Stimulated activated naive CD8-positive, alpha-beta T cell treated with anti-CD3 and anti-CD28 coated beads, Interleukin-15, Interleukin-2, amounts not matched to agents 100 ng/mL and 50 ng/mL, for 24 hours (primary cell): ENCODE results near the gene USH2A.

Source experiments
- H3K27ac Mint-ChIP-seq: one replicate; pipeline ENCODE4 v1.8.0; 2021; ENCODE audit warnings: mild to moderate bottlenecking, mixed read lengths
- H3K27me3 Mint-ChIP-seq: one replicate; pipeline ENCODE4 v1.8.0; 2021; ENCODE audit warnings: mixed read lengths
- H3K36me3 Mint-ChIP-seq: one replicate; pipeline ENCODE4 v1.8.0; 2021; ENCODE audit warnings: low read depth, mixed read lengths
- H3K4me1 Mint-ChIP-seq: one replicate; pipeline ENCODE4 v1.8.0; 2021; ENCODE audit warnings: low read depth, mixed read lengths
- H3K4me3 Mint-ChIP-seq: one replicate; pipeline ENCODE4 v1.8.0; 2021; ENCODE audit warnings: mild to moderate bottlenecking, mixed read lengths
- H3K9me3 Mint-ChIP-seq: one replicate; pipeline ENCODE4 v1.8.0; 2021; ENCODE audit warnings: mixed read lengths

Gene USH2A

GRCh38 chr1:215635827-215636226, 787.4 kb downstream of the USH2A start:
- Mint-ChIP-seq H3K36me3 (no peaks in the 10 kb centered on the region), H3K4me1 (no peaks in the 10 kb centered on the region), H3K27ac (no peak overlapping the region), H3K4me3 (no peak overlapping the region), H3K27me3 (no peaks in the 10 kb centered on the region), H3K9me3 (no peaks in the 10 kb centered on the region)

- Mint-ChIP-seq H3K4me3 (no peak overlapping the region), H3K36me3 (no peaks in the 10 kb centered on the region), H3K4me1 (no peaks in the 10 kb centered on the region), H3K27me3 (no peaks in the 10 kb centered on the region), H3K27ac (no peak overlapping the region), H3K9me3 (no peaks in the 10 kb centered on the region)
These were observed 791.8 kb downstream of the USH2A start for GRCh38 chr1:215631489-215631888.

- H3K4me3 Mint-ChIP-seq = no peak overlapping the region
- H3K27me3 Mint-ChIP-seq = no peaks in the 10 kb centered on the region
- H3K27ac Mint-ChIP-seq = no peak overlapping the region
- H3K36me3 Mint-ChIP-seq = no peaks in the 10 kb centered on the region
- no peaks in the 10 kb centered on the region for H3K9me3 Mint-ChIP-seq
- no peaks in the 10 kb centered on the region for H3K4me1 Mint-ChIP-seq
These were observed 792.2 kb downstream of the USH2A start for GRCh38 chr1:215631040-215631439.

- Mint-ChIP-seq H3K36me3 (no peaks in the 10 kb centered on the region), H3K27ac (no peak overlapping the region), H3K4me3 (no peak overlapping the region), H3K27me3 (no peaks in the 10 kb centered on the region), H3K9me3 (no peaks in the 10 kb centered on the region), H3K4me1 (no peaks in the 10 kb centered on the region)
These were observed 797.3 kb downstream of the USH2A start for GRCh38 chr1:215625949-215626348.

- Mint-ChIP-seq H3K4me1 (no peaks in the 10 kb centered on the region), H3K4me3 (no peak overlapping the region), H3K36me3 (no peaks in the 10 kb centered on the region), H3K27me3 (no peaks in the 10 kb centered on the region), H3K9me3 (no peaks in the 10 kb centered on the region), H3K27ac (no peak overlapping the region)
These were observed 800.1 kb downstream of the USH2A start for GRCh38 chr1:215623162-215623561.

- Mint-ChIP-seq H3K27ac (no peak overlapping the region), H3K27me3 (no peaks in the 10 kb centered on the region), H3K9me3 (no peaks in the 10 kb centered on the region), H3K4me1 (no peaks in the 10 kb centered on the region), H3K4me3 (no peak overlapping the region), H3K36me3 (peaks cover 5% of the 10 kb centered on the region)
These were observed 805.3 kb downstream of the USH2A start for GRCh38 chr1:215617979-215618378.

- Mint-ChIP-seq H3K36me3 (peaks cover 9% of the 10 kb centered on the region), H3K27me3 (no peaks in the 10 kb centered on the region)
These were observed 810.9 kb downstream of the USH2A start for GRCh38 chr1:215612391-215612790.

GRCh38 chr1:215608646-215609045, 814.6 kb downstream of the USH2A start:
- no peaks in the 10 kb centered on the region for H3K9me3 Mint-ChIP-seq
- H3K4me3 Mint-ChIP-seq = no peak overlapping the region
- H3K4me1 Mint-ChIP-seq = no peaks in the 10 kb centered on the region
- H3K36me3 Mint-ChIP-seq = peaks cover 8% of the 10 kb centered on the region
- H3K27me3 Mint-ChIP-seq = no peaks in the 10 kb centered on the region
- no peak overlapping the region for H3K27ac Mint-ChIP-seq

More at GRCh38 chr1:215612391-215612790, 810.9 kb downstream of the USH2A start:
- no peak overlapping the region for H3K27ac Mint-ChIP-seq
- no peaks in the 10 kb centered on the region for H3K9me3 Mint-ChIP-seq
- no peak overlapping the region for H3K4me3 Mint-ChIP-seq
- H3K4me1 Mint-ChIP-seq = no peaks in the 10 kb centered on the region

- Mint-ChIP-seq H3K9me3 (no peaks in the 10 kb centered on the region), H3K4me3 (no peak overlapping the region), H3K27ac (no peak overlapping the region), H3K4me1 (no peaks in the 10 kb centered on the region), H3K36me3 (peaks cover 4% of the 10 kb centered on the region), H3K27me3 (no peaks in the 10 kb centered on the region)
These were observed 815.8 kb downstream of the USH2A start for GRCh38 chr1:215607412-215607811.

GRCh38 chr1:215606564-215607168, 816.6 kb downstream of the USH2A start:
- Mint-ChIP-seq H3K27ac (no peak overlapping the region), H3K9me3 (no peaks in the 10 kb centered on the region), H3K4me1 (no peaks in the 10 kb centered on the region), H3K4me3 (no peak overlapping the region), H3K36me3 (peaks cover 4% of the 10 kb centered on the region), H3K27me3 (no peaks in the 10 kb centered on the region)

- H3K27me3 Mint-ChIP-seq = no peaks in the 10 kb centered on the region
- H3K4me1 Mint-ChIP-seq = no peaks in the 10 kb centered on the region
- no peaks in the 10 kb centered on the region for H3K9me3 Mint-ChIP-seq
These were observed 817.2 kb downstream of the USH2A start for GRCh38 chr1:215606036-215606435.

GRCh38 chr1:215605011-215605621, 818.1 kb downstream of the USH2A start:
- Mint-ChIP-seq H3K4me1 (no peaks in the 10 kb centered on the region), H3K4me3 (no peak overlapping the region), H3K27me3 (no peaks in the 10 kb centered on the region), H3K9me3 (no peaks in the 10 kb centered on the region), H3K27ac (no peak overlapping the region), H3K36me3 (peaks cover 4% of the 10 kb centered on the region)

More at GRCh38 chr1:215606036-215606435, 817.2 kb downstream of the USH2A start:
- Mint-ChIP-seq H3K27ac (no peak overlapping the region), H3K36me3 (peaks cover 4% of the 10 kb centered on the region), H3K4me3 (no peak overlapping the region)

- H3K9me3 Mint-ChIP-seq = no peaks in the 10 kb centered on the region
- no peaks in the 10 kb centered on the region for H3K4me1 Mint-ChIP-seq
- H3K36me3 Mint-ChIP-seq = no peaks in the 10 kb centered on the region
- H3K27ac Mint-ChIP-seq = no peak overlapping the region
- no peak overlapping the region for H3K4me3 Mint-ChIP-seq
- no peaks in the 10 kb centered on the region for H3K27me3 Mint-ChIP-seq
These were observed 819.9 kb downstream of the USH2A start for GRCh38 chr1:215603319-215603718.

- H3K9me3 Mint-ChIP-seq = no peaks in the 10 kb centered on the region
- no peak overlapping the region for H3K4me3 Mint-ChIP-seq
- no peak overlapping the region for H3K27ac Mint-ChIP-seq
- H3K36me3 Mint-ChIP-seq = no peaks in the 10 kb centered on the region
- H3K4me1 Mint-ChIP-seq = no peaks in the 10 kb centered on the region
- no peaks in the 10 kb centered on the region for H3K27me3 Mint-ChIP-seq
These were observed 822.0 kb downstream of the USH2A start for GRCh38 chr1:215601276-215601675.

- Mint-ChIP-seq H3K27me3 (no peaks in the 10 kb centered on the region), H3K9me3 (no peaks in the 10 kb centered on the region), H3K4me1 (no peaks in the 10 kb centered on the region), H3K4me3 (no peak overlapping the region), H3K27ac (no peak overlapping the region), H3K36me3 (no peaks in the 10 kb centered on the region)
These were observed 822.4 kb downstream of the USH2A start for GRCh38 chr1:215600867-215601266.

- Mint-ChIP-seq H3K27ac (no peak overlapping the region), H3K4me1 (no peaks in the 10 kb centered on the region), H3K9me3 (no peaks in the 10 kb centered on the region), H3K36me3 (no peaks in the 10 kb centered on the region), H3K27me3 (no peaks in the 10 kb centered on the region), H3K4me3 (no peak overlapping the region)
These were observed 822.9 kb downstream of the USH2A start for GRCh38 chr1:215600258-215600792.
